ENCODE measurements around the gene IGF2.

DNA sequence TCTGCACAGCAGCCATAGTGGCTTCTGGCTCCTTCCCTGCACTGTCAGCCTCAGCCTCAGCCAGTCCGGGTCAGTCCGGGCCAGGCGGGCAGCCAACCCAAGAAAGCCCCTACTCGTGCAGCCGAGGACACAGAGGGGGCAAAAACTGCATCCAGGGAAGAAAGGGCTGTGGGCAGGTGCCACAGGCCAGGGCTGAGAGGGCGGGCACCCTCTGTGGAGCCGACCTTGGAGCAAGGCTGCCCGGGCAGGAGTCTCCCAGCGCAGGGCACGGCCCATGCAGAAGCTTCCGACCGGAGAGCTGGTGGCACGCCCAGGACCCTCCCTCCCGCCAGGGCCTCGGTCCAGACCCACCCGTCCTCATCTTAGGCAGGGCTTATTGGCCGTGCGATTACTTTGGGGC lies 42.9 kb upstream of the IGF2 start:
- TF ChIP-seq, protein P1, sequence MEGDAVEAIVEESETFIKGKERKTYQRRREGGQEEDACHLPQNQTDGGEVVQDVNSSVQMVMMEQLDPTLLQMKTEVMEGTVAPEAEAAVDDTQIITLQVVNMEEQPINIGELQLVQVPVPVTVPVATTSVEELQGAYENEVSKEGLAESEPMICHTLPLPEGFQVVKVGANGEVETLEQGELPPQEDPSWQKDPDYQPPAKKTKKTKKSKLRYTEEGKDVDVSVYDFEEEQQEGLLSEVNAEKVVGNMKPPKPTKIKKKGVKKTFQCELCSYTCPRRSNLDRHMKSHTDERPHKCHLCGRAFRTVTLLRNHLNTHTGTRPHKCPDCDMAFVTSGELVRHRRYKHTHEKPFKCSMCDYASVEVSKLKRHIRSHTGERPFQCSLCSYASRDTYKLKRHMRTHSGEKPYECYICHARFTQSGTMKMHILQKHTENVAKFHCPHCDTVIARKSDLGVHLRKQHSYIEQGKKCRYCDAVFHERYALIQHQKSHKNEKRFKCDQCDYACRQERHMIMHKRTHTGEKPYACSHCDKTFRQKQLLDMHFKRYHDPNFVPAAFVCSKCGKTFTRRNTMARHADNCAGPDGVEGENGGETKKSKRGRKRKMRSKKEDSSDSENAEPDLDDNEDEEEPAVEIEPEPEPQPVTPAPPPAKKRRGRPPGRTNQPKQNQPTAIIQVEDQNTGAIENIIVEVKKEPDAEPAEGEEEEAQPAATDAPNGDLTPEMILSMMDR (IDR thresholded peaks at IDR 0.05): no peak
- no peak for TF ChIP-seq POLR2A (IDR thresholded peaks at IDR 0.05)

All from esophagus squamous epithelium (tissue), 4 donors.